K562 (cell line): Measurements from ENCODE around the gene ATF1. TPM values are rescaled to one million over a fixed set of nuclear protein-coding genes. Genes with fewer than 3 reads are reported as not detected.

Source experiments
- ARHGAP35 ChIP-seq: fragments of 450-650 bp; IDR thresholded peaks from 2 replicates; pipeline ENCODE4 v1.6.1; 2018; ENCODE audit not compliant: partially characterized antibody
- BCOR ChIP-seq: fragments of 450-650 bp; IDR thresholded peaks from 2 replicates; pipeline ENCODE4 v1.6.1; 2016
- CCNT2 ChIP-seq: IDR thresholded peaks from 2 replicates; pipeline ENCODE4 v1.6.1; 2011; ENCODE audit warnings: borderline replicate concordance, low read depth, mild to moderate bottlenecking, moderate library complexity, mixed read lengths, low read length; ENCODE audit not compliant: insufficient read length; ENCODE audit errors: extremely low read depth
- DACH1 ChIP-seq: fragments of 450-650 bp; IDR thresholded peaks from 2 replicates; pipeline ENCODE4 v1.6.1; 2018; ENCODE audit not compliant: partially characterized antibody
- GTF2B ChIP-seq: IDR thresholded peaks from 2 replicates; pipeline ENCODE4 v1.6.1; 2011; ENCODE audit not compliant: insufficient read length; ENCODE audit errors: extremely low read depth
- HDAC6 ChIP-seq: IDR thresholded peaks from 2 replicates; pipeline ENCODE4 v1.6.1; 2012; ENCODE audit warnings: low read depth, mild to moderate bottlenecking, control low read depth, inconsistent platforms, low read length, moderate library complexity
- MAFF ChIP-seq: IDR thresholded peaks from 2 replicates; pipeline ENCODE4 v1.6.1; 2012; ENCODE audit warnings: low read length, improper control_type of control experiment
- MAFK ChIP-seq: IDR thresholded peaks from 2 replicates; pipeline ENCODE4 v1.6.1; 2011; ENCODE audit warnings: low read length, improper control_type of control experiment
- NCOA6 ChIP-seq: fragments of 450-650 bp; IDR thresholded peaks from 2 replicates; pipeline ENCODE4 v1.6.1; 2017; ENCODE audit warnings: mild to moderate bottlenecking
- NR2C2 ChIP-seq, 2 experiments: fragments of 200-800 bp in 1 of 2; sonication (Bioruptor generic) in 1 of 2; sonication (generic) in 1 of 2; formaldehyde crosslinking in 1 of 2; IDR thresholded peaks; 2 replicates each; pipeline versions ENCODE4 v1.6.1 to v1.8.0; 2016 to 2022; ENCODE audit warnings: mild to moderate bottlenecking in 1 of 2, missing compliant biosample characterization in 1 of 2, missing genetic modification characterization in 1 of 2, missing genetic modification reagents in 1 of 2
- RAD51 ChIP-seq: fragments of 450-650 bp; IDR thresholded peaks from 2 replicates; pipeline ENCODE4 v1.7.1; 2016; ENCODE audit warnings: low read depth, mild to moderate bottlenecking, borderline replicate concordance
- RBBP5 ChIP-seq: fragments of 200-600 bp; sonication (generic); IDR thresholded peaks from 2 replicates; pipeline ENCODE4 v1.6.1; 2012; ENCODE audit warnings: borderline replicate concordance, mild to moderate bottlenecking, low read length, control low read depth, inconsistent platforms; ENCODE audit not compliant: insufficient read depth, poor library complexity, severe bottlenecking
- SFPQ ChIP-seq: fragments of 200-400 bp; formaldehyde crosslinking; IDR thresholded peaks from 2 replicates; pipeline ENCODE4 v1.6.1; 2017; ENCODE audit warnings: mild to moderate bottlenecking, low read depth, low read length, moderate library complexity
- SMAD3 ChIP-seq: fragments of 450-650 bp; formaldehyde crosslinking; conservative IDR thresholded peaks from 2 replicates; pipeline ENCODE4 v1.4.0; 2020; ENCODE audit warnings: mild to moderate bottlenecking
- SOX6 ChIP-seq: fragments of 450-650 bp; IDR thresholded peaks from 2 replicates; pipeline ENCODE4 v1.6.1; 2014; ENCODE audit warnings: mild to moderate bottlenecking
- STAG1 ChIP-seq: sonication (generic); formaldehyde crosslinking; IDR thresholded peaks from 2 replicates; pipeline ENCODE4 v1.5.0; 2020; ENCODE audit warnings: missing genetic modification reagents, borderline replicate concordance
- ZBTB9 ChIP-seq: fragments of 450-650 bp; formaldehyde crosslinking; IDR thresholded peaks from 2 replicates; pipeline ENCODE4 v1.4.0; 2020; ENCODE audit warnings: mild to moderate bottlenecking, moderate library complexity
- ZNF134 ChIP-seq: fragments of 250-450 bp; sonication (Bioruptor Pico); conservative IDR thresholded peaks from 2 replicates; pipeline ENCODE4 v1.4.0; 2020
- ZNF24 ChIP-seq: fragments of 450-650 bp; IDR thresholded peaks from 2 replicates; pipeline ENCODE4 v1.6.1; 2016
- ZNF282 ChIP-seq: sonication (generic); formaldehyde crosslinking; IDR thresholded peaks from 2 replicates; pipeline ENCODE4 v1.8.1; 2023; ENCODE audit warnings: missing genetic modification reagents
- ZNF384 ChIP-seq: IDR thresholded peaks from 2 replicates; pipeline ENCODE4 v1.6.1; 2012; ENCODE audit warnings: low read depth, low read length, improper control_type of control experiment
- ZNF518B ChIP-seq: fragments of 250-450 bp; sonication (Bioruptor Pico); IDR thresholded peaks from 2 replicates; pipeline ENCODE4 v1.5.0; 2021; ENCODE audit warnings: mild to moderate bottlenecking, moderate library complexity
- polyA plus RNA-seq, 8 experiments: library from polyadenylated mRNA; depleted of rRNA in 4 of 8; stranded (reverse) in 5 of 8; unstranded in 3 of 8; fragments of >200 nt; fragmentation: Nextera tagmentation in 2 of 8; fragmentation: Illumina TruSeq in 1 of 8; extraction: Ambion mirVana in 2 of 8; extraction: Trizol in 1 of 8; gene quantifications; 2 replicates each; pipeline versions ENCODE4 v1.2.1 to v1.2.3, GENCODE V29; 2011 to 2014; ENCODE audit warnings: inconsistent platforms in 1 of 8, missing spikeins in 1 of 8
- total RNA-seq, 7 experiments: library from RNA; depleted of rRNA in 6 of 7; stranded (reverse); fragments of >200 nt in 6 of 7; fragmentation: Illumina TruSeq in 2 of 7; extraction: Trizol in 2 of 7; gene quantifications; 2 replicates each; pipeline versions ENCODE4 v1.2.1 to v1.2.3, GENCODE V29; 2011 to 2021; ENCODE audit warnings: low replicate concordance in 1 of 7

ATF1 gene
- total and polyA plus RNA-seq, 9 of the 15 experiments (the other 6 are each of a cell fraction or from before 2014, with no cell fraction given) = 19.8 to 83.5 (median 51.4) TPM

GRCh38 chr12:50862316-50862715, 98.4 kb downstream of the ATF1 start (continued):
- TF ChIP-seq RAD51 (no peak), MAFF (0 out of 2 replicates have a peak, but pooled peaks have one; percentile 9), ZNF24 (no peak), SFPQ (no peak), ARHGAP35 (no peak), DACH1 (no peak), MAFK (peak; percentile 33; the same call in 1 of the 2 replicates), ZNF282 (CRISPR knock-in tag) (no peak), ZNF384 (peak; percentile 91), NR2C2 (CRISPR knock-in tag; IDR thresholded peaks at IDR 0.05) (no peak), NR2C2 (tag; IDR thresholded peaks at IDR 0.05) (no peak), HDAC6 (no peak), NCOA6 (no peak), RBBP5 (no peak), GTF2B (no peak), SOX6 (no peak), SMAD3 (CRISPR knock-in tag) (no peak), ZNF134 (CRISPR knock-in tag) (no peak), STAG1 (CRISPR knock-in tag) (no peak), BCOR (no peak), CCNT2 (no peak), ZBTB9 (CRISPR knock-in tag) (no peak), ZNF518B (CRISPR knock-in tag) (no peak)
